Neural progenitor cell (in vitro differentiated cells): ENCODE results near the gene ADAMTSL1.

Source experiments
- EZH2 ChIP-seq: fragments of 200-600 bp; sonication (generic); IDR thresholded peaks from 2 replicates; pipeline ENCODE4 v1.6.1; 2017; ENCODE audit warnings: antibody characterized with exemption, mild to moderate bottlenecking, moderate library complexity
- EZH2phosphoT487 ChIP-seq: fragments of 200-600 bp; sonication (generic); IDR thresholded peaks from 2 replicates; pipeline ENCODE4 v1.6.1; 2017; ENCODE audit warnings: antibody characterized with exemption
- TF ChIP-seq, protein P1 (sequence below): fragments of 200-600 bp; sonication (generic); IDR thresholded peaks from 2 replicates; pipeline ENCODE4 v1.5.1; 2017; ENCODE audit warnings: antibody characterized with exemption, mild to moderate bottlenecking

DNA sequence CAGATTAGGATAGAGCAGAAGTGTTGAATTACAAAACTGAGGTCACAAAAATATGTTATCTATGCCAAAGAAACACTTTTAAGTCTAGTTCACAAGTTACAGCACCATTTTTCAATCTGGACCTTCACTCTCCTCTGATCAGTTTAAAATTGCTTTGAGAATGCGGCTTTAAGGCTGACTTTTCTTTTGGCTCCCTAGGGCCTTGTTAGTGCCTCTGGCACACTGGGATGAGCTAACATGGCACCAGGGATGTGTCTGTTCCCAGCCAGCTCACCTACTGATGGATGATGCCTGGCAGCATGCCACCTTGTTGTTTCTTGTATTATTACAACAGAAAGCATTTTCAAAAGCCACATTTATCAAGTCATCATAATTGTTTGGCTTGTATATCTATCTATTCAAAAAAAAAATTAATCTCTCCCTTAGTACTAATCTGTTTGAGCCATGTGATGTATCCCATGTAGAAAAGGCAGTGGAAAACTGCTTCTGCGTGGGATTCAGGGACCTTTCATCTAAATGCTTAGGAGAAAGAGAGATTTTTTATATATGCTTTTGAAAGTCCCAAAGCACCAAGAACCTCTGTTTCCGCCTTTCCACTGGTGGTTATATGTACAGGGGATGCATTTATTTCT lies 46.6 kb downstream of the ADAMTSL1 start:
- TF ChIP-seq, protein P1, sequence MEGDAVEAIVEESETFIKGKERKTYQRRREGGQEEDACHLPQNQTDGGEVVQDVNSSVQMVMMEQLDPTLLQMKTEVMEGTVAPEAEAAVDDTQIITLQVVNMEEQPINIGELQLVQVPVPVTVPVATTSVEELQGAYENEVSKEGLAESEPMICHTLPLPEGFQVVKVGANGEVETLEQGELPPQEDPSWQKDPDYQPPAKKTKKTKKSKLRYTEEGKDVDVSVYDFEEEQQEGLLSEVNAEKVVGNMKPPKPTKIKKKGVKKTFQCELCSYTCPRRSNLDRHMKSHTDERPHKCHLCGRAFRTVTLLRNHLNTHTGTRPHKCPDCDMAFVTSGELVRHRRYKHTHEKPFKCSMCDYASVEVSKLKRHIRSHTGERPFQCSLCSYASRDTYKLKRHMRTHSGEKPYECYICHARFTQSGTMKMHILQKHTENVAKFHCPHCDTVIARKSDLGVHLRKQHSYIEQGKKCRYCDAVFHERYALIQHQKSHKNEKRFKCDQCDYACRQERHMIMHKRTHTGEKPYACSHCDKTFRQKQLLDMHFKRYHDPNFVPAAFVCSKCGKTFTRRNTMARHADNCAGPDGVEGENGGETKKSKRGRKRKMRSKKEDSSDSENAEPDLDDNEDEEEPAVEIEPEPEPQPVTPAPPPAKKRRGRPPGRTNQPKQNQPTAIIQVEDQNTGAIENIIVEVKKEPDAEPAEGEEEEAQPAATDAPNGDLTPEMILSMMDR, result no peak
- TF ChIP-seq EZH2 (no peak), EZH2phosphoT487 (no peak)
